HFF-Myc (cell line): ENCODE measurements around the gene CYP24A1.
A peak's percentile ranks its signal among the peaks of the same experiment; 100 is the strongest.

Experiments
- DNase-seq: peaks from one replicate; pipeline ENCODE4 v3.0.0-alpha.2; 2011; ENCODE audit warnings: low read depth; ENCODE audit errors: extremely low read depth
- H3K4me3 ChIP-seq: replicated peaks from 2 replicates; pipeline ENCODE4 v1.5.1; 2011; ENCODE audit warnings: low read depth, mild to moderate bottlenecking, control low read depth, low read length
- TF ChIP-seq, protein P1 (sequence below): IDR thresholded peaks from 2 replicates; pipeline ENCODE4 v1.5.1; 2012; ENCODE audit warnings: mild to moderate bottlenecking, low read depth, low read length, control low read depth; ENCODE audit errors: missing control alignments

Gene CYP24A1

GRCh38 chr20:54173653-54174456, at the start of gene CYP24A1:
TSS of gene CYP24A1 (minus strand) at chr20:54173986. CDS start at chr20:54173579, 407 bp downstream.
- peak within 1 kb of the TSS; percentile 30 for H3K4me3 ChIP-seq
- DNase-seq, result no peak

DNA sequence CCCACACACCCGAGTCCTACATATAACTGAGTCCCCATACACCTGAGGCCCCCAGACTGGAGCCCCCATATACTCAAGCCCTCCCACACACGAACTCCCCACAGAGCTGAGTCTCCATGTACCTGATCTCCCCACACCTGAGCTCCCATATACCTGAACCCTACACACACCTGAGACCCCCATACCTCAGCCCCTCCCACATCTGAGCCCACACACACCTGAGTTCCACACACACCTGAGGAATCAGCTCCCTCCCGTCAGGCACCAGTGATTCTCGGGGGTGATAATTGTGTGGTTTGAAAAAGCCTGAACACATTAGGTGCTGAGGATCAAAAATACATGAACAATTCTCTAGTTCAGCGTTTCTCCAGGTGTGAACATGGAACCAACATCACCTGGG, 49.5 kb upstream of the CYP24A1 start:
- no peak for DNase-seq

More at GRCh38 chr20:54173653-54174456, at the start of gene CYP24A1:
- TF ChIP-seq, protein P1, sequence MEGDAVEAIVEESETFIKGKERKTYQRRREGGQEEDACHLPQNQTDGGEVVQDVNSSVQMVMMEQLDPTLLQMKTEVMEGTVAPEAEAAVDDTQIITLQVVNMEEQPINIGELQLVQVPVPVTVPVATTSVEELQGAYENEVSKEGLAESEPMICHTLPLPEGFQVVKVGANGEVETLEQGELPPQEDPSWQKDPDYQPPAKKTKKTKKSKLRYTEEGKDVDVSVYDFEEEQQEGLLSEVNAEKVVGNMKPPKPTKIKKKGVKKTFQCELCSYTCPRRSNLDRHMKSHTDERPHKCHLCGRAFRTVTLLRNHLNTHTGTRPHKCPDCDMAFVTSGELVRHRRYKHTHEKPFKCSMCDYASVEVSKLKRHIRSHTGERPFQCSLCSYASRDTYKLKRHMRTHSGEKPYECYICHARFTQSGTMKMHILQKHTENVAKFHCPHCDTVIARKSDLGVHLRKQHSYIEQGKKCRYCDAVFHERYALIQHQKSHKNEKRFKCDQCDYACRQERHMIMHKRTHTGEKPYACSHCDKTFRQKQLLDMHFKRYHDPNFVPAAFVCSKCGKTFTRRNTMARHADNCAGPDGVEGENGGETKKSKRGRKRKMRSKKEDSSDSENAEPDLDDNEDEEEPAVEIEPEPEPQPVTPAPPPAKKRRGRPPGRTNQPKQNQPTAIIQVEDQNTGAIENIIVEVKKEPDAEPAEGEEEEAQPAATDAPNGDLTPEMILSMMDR, result no peak

DNA sequence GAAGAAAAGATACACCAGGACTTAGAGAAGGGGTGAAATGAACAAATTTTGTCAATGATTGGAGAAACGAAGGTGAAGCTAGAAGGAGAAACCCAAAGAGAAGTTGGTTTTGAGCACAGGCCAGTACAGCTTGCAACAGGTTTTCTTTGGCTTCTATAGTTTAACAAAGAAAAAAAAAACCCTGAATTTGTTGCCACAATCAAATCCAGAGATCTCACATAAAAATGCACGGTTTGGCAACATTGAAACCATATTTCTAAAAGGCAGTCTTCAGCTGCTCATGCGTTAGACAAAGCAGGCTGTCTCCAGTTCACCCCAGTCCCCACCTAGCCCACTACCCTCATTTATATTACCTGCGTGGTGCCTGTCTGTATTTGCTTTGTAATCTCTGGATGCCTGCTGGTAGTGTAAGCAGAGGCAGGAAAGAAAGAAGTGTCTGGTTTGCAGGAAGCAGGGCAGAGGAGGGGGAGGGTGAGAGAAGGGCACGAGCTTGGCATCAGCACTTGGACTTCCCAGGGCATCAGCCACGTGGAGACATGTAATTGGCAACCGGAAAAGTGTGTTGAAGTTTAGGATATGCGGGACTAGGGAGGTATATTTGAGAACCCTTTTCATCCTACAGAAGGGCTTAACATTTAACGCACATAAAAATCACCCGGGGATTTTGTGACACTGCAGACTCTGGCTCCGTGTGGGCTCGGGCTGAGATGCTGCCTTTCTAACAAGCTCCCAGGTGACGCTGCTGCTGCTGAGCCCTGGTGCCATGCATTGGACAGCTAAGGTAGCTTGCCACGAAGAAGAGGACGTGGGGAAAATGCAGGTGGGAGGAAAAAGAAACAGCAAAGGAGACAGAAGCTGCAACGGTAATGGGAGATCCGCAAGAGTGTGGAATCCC, 48.5 kb upstream of the CYP24A1 start:
- TF ChIP-seq, protein P1, result no peak
- DNase-seq, result no peak
- no peak overlapping the region for H3K4me3 ChIP-seq

More for the DNA sequence above, 49.5 kb upstream of the CYP24A1 start:
- TF ChIP-seq, protein P1, result no peak
- no peak overlapping the region for H3K4me3 ChIP-seq

- no peak for DNase-seq
- TF ChIP-seq, protein P1, result no peak
These were observed 47.6 kb upstream of the CYP24A1 start for GRCh38 chr20:54221353-54221752.

GRCh38 chr20:54220722-54221121, 46.9 kb upstream of the CYP24A1 start:
- TF ChIP-seq, protein P1, result no peak
- H3K4me3 ChIP-seq, result no peak overlapping the region
- no peak for DNase-seq

More at GRCh38 chr20:54221353-54221752, 47.6 kb upstream of the CYP24A1 start:
- H3K4me3 ChIP-seq, result no peak overlapping the region

- no peak overlapping the region for H3K4me3 ChIP-seq
- TF ChIP-seq, protein P1, result peak; percentile 30
- DNase-seq, result no peak
These were observed 46.1 kb upstream of the CYP24A1 start for GRCh38 chr20:54219751-54220426.
